Liver (tissue), 9 donors: ENCODE results near the gene PARD6G. TPM values are rescaled to one million over a fixed set of nuclear protein-coding genes. Genes with fewer than 3 reads are reported as not detected.

Experiments
- DNase-seq: peaks from one replicate; pipeline ENCODE4 v3.0.0-alpha.2; 2017; ENCODE audit warnings: low spot score
- H3K27ac ChIP-seq, 2 donors: one replicate each; pipeline ENCODE4 v1.7.0; 2013; ENCODE audit warnings: inconsistent platforms in 2 of 2, low read length in 2 of 2, control low read depth in 1 of 2, low read depth in 1 of 2, mild to moderate bottlenecking in 1 of 2
- H3K27me3 ChIP-seq, 4 donors: one replicate each; pipeline versions ENCODE4 v1.6.1 to v1.7.0; 2013; ENCODE audit warnings: low read length in 3 of 4, inconsistent platforms in 1 of 4, mild to moderate bottlenecking in 1 of 4, moderate library complexity in 1 of 4; ENCODE audit not compliant: control insufficient read depth in 4 of 4, insufficient read depth in 4 of 4
- H3K36me3 ChIP-seq, 4 donors: one replicate each; pipeline versions ENCODE4 v1.6.1 to v1.7.0; 2013; ENCODE audit warnings: low read length in 3 of 4, mild to moderate bottlenecking in 3 of 4, low read depth in 1 of 4, moderate library complexity in 1 of 4; ENCODE audit not compliant: control insufficient read depth in 4 of 4, insufficient read depth in 3 of 4
- H3K4me1 ChIP-seq, 4 donors: one replicate each; pipeline versions ENCODE4 v1.6.1 to v1.7.0; 2013; ENCODE audit warnings: low read length in 3 of 4, mild to moderate bottlenecking in 3 of 4, moderate library complexity in 1 of 4; ENCODE audit not compliant: control insufficient read depth in 4 of 4, insufficient read depth in 4 of 4
- H3K4me3 ChIP-seq, 3 donors: one replicate each; pipeline versions ENCODE4 v1.6.1 to v1.7.0; 2013; ENCODE audit warnings: low read length in 3 of 3, control low read depth in 1 of 3, low read depth in 1 of 3, mild to moderate bottlenecking in 1 of 3
- H3K9ac ChIP-seq, 2 donors: one replicate each; pipeline ENCODE4 v1.7.0; 2013; ENCODE audit warnings: low read length in 2 of 2, mild to moderate bottlenecking in 2 of 2, moderate library complexity in 2 of 2, control low read depth in 1 of 2, low read depth in 1 of 2
- H3K9me3 ChIP-seq, 4 donors: one replicate each; pipeline versions ENCODE4 v1.6.1 to v1.7.0; 2013; ENCODE audit warnings: low read length in 3 of 4; ENCODE audit not compliant: control insufficient read depth in 4 of 4
- ATF3 ChIP-seq: IDR thresholded peaks from 2 replicates; pipeline ENCODE4 v1.6.1; 2016; ENCODE audit warnings: antibody characterized with exemption
- CTCF ChIP-seq: fragments of 150-350 bp; IDR thresholded peaks from 2 replicates; pipeline ENCODE4 v1.5.1; 2017; ENCODE audit warnings: improper control_type of control experiment, low read depth, low read length; ENCODE audit not compliant: missing input control
- EGR1 ChIP-seq, 2 donors: IDR thresholded peaks; 2 replicates each; pipeline ENCODE4 v1.6.1; 2016 to 2018; ENCODE audit warnings: antibody characterized with exemption in 2 of 2, low read depth in 2 of 2
- FOXA1 ChIP-seq: IDR thresholded peaks from 2 replicates; pipeline ENCODE4 v1.6.1; 2016; ENCODE audit warnings: antibody characterized with exemption
- FOXA2 ChIP-seq: IDR thresholded peaks from 2 replicates; pipeline ENCODE4 v1.6.1; 2016; ENCODE audit warnings: antibody characterized with exemption
- GABPA ChIP-seq, 2 donors: IDR thresholded peaks in 1 of 2; conservative IDR thresholded peaks in 1 of 2; 2 replicates each; pipeline ENCODE4 v1.6.1; 2016; ENCODE audit warnings: antibody characterized with exemption in 2 of 2, mild to moderate bottlenecking in 1 of 2, moderate library complexity in 1 of 2
- HNF4A ChIP-seq, 2 donors: conservative IDR thresholded peaks; 2 replicates each; pipeline ENCODE4 v1.6.1; 2016; ENCODE audit warnings: antibody characterized with exemption in 2 of 2, mild to moderate bottlenecking in 2 of 2
- HNF4G ChIP-seq: IDR thresholded peaks from 2 replicates; pipeline ENCODE4 v1.6.1; 2016; ENCODE audit warnings: antibody characterized with exemption
- JUND ChIP-seq, 2 donors: IDR thresholded peaks; 2 replicates each; pipeline ENCODE4 v1.6.1; 2016; ENCODE audit warnings: antibody characterized with exemption in 2 of 2
- NR2F2 ChIP-seq: IDR thresholded peaks from 2 replicates; pipeline ENCODE4 v1.6.1; 2016; ENCODE audit warnings: antibody characterized with exemption
- RAD21 ChIP-seq, 2 donors: IDR thresholded peaks; 2 replicates each; pipeline ENCODE4 v1.6.1; 2016; ENCODE audit warnings: antibody characterized with exemption in 2 of 2, mild to moderate bottlenecking in 2 of 2
- REST ChIP-seq: IDR thresholded peaks from 2 replicates; pipeline ENCODE4 v1.6.1; 2016; ENCODE audit warnings: antibody characterized with exemption, mild to moderate bottlenecking
- RXRA ChIP-seq, 2 donors: IDR thresholded peaks; 2 replicates each; pipeline ENCODE4 v1.6.1; 2017 to 2018; ENCODE audit warnings: antibody characterized with exemption in 2 of 2, mild to moderate bottlenecking in 1 of 2
- SP1 ChIP-seq: IDR thresholded peaks from 2 replicates; pipeline ENCODE4 v1.6.1; 2018; ENCODE audit warnings: antibody characterized with exemption, mild to moderate bottlenecking
- TAF1 ChIP-seq: conservative IDR thresholded peaks from 2 replicates; pipeline ENCODE4 v1.6.1; 2016; ENCODE audit warnings: antibody characterized with exemption, mild to moderate bottlenecking
- YY1 ChIP-seq: IDR thresholded peaks from 2 replicates; pipeline ENCODE4 v1.6.1; 2016; ENCODE audit warnings: antibody characterized with exemption, mild to moderate bottlenecking
- ZBTB33 ChIP-seq: IDR thresholded peaks from 2 replicates; pipeline ENCODE4 v1.6.1; 2016; ENCODE audit warnings: antibody characterized with exemption
- WGBS: extraction: QIAGEN DNeasy Blood & Tissue Kit; methylation state at CpG from one replicate; pipeline ENCODE4 v1.1.7; 2013; 5-methylcytosine and 5-hydroxymethylcytosine counted together
- polyA plus RNA-seq, 2 donors: library from polyadenylated mRNA; stranded (reverse) in 1 of 2; unstranded in 1 of 2; fragments of 200-250 nt in 1 of 2; fragments of >200 nt in 1 of 2; fragmentation: Nextera tagmentation in 1 of 2; extraction: Ambion mirVana in 1 of 2; gene quantifications; one replicate each; pipeline versions ENCODE4 v1.2.1 to v1.2.3, GENCODE V29; 2013 to 2015
- total RNA-seq, 2 donors: library from RNA; depleted of rRNA; stranded (reverse); fragments of >200 nt; gene quantifications; one replicate each; pipeline ENCODE4 v1.2.3, GENCODE V29; 2014
- donor health status: healthy.
- donor health status: healthy.
- donor health status: healthy.
- donor health status: healthy.
- donor health status: healthy.

Gene PARD6G
- total and polyA plus RNA-seq, 4 donors: 0.96 to 2.4 (median 1.8) TPM

GRCh38 chr18:80157708-80158343, 89.5 kb downstream of the PARD6G start:
- DNase-seq: peak; percentile 78
- Histone ChIP-seq H3K9ac (no peak overlapping the region), H3K27me3 (no peaks in the 10 kb centered on the region), H3K4me3 (no peak overlapping the region), H3K9me3 (no peaks in the 10 kb centered on the region), H3K36me3 (peaks cover 0 to 7% (median 0%) of the 10 kb centered on the region in 4 donors), H3K27ac (no peak overlapping the region), H3K4me1 (no peaks in the 10 kb centered on the region)
- TF ChIP-seq RAD21 (IDR thresholded peaks at IDR 0.05) (peak; percentile 92 to 93), ZBTB33 (no peak), CTCF (peak; percentile 97)
- WGBS: 37% methylated on average over 8 of the region's 8 CpGs

GRCh38 chr18:80154293-80154692, 93.0 kb downstream of the PARD6G start:
- no peak for DNase-seq
- Histone ChIP-seq H3K4me1 (peaks cover 0 to 11% (median 9%) of the 10 kb centered on the region in 4 donors), H3K4me3 (no peak overlapping the region), H3K36me3 (no peaks in the 10 kb centered on the region), H3K27ac (no peak overlapping the region), H3K27me3 (no peaks in the 10 kb centered on the region), H3K9me3 (no peaks in the 10 kb centered on the region), H3K9ac (no peak overlapping the region)
- 91% methylated on average over 6 of the region's 6 CpGs for WGBS
- no peak for TF ChIP-seq ATF3
- TF ChIP-seq SP1: no peak
- TF ChIP-seq EGR1 (IDR thresholded peaks at IDR 0.05; ENCODE audit: low read depth in 2 of 2): no peak
- peak; percentile 25 to 65 for TF ChIP-seq RAD21 (IDR thresholded peaks at IDR 0.05)
- TF ChIP-seq YY1: no peak
- peak; percentile 37 for TF ChIP-seq CTCF
- TF ChIP-seq NR2F2: no peak

GRCh38 chr18:80149667-80150066, 97.6 kb downstream of the PARD6G start:
- H3K27ac ChIP-seq: peak overlapping the region; percentile 42 to 82
- peaks cover 0 to 26% (median 18%) of the 10 kb centered on the region in 4 donors for H3K4me1 ChIP-seq
- peak overlapping the region in 1 of 3 donors; percentile 50 for H3K4me3 ChIP-seq
- H3K9me3 ChIP-seq: no peaks in the 10 kb centered on the region
- no peak for DNase-seq
- no peaks in the 10 kb centered on the region for H3K36me3 ChIP-seq
- H3K27me3 ChIP-seq: no peaks in the 10 kb centered on the region
- no peak overlapping the region for H3K9ac ChIP-seq
- TF ChIP-seq SP1 (peak; percentile 40), TAF1 (no peak), RXRA (IDR thresholded peaks at IDR 0.05) (peak in 1 of 2 donors; percentile 36), GABPA (IDR thresholded peaks at IDR 0.05 in 1 of 2, conservative IDR thresholded peaks at IDR 0.05 in 1 of 2) (no peak), ATF3 (no peak), REST (no peak), JUND (IDR thresholded peaks at IDR 0.05) (no peak), HNF4A (conservative IDR thresholded peaks at IDR 0.05) (peak; percentile 86 to 92), FOXA2 (peak; percentile 49), RAD21 (IDR thresholded peaks at IDR 0.05) (peak in 1 of 2 donors; percentile 16), HNF4G (peak; percentile 63), YY1 (peak; percentile 57), FOXA1 (no peak)
